HG03103 (cell line): ENCODE results near the gene FAIM.
"Not testable (repeated sequence)": the region's sequence is repeated elsewhere in the genome, so short reads cannot be mapped to it uniquely, and the experiment has no call there.

Source experiments
- ATAC-seq: cut with Tn5 transposase; IDR thresholded peaks from one replicate; pipeline ENCODE4 v1.9.1; 2021; ENCODE audit warnings: low read depth; ENCODE audit not compliant: unreplicated experiment

FAIM gene

DNA sequence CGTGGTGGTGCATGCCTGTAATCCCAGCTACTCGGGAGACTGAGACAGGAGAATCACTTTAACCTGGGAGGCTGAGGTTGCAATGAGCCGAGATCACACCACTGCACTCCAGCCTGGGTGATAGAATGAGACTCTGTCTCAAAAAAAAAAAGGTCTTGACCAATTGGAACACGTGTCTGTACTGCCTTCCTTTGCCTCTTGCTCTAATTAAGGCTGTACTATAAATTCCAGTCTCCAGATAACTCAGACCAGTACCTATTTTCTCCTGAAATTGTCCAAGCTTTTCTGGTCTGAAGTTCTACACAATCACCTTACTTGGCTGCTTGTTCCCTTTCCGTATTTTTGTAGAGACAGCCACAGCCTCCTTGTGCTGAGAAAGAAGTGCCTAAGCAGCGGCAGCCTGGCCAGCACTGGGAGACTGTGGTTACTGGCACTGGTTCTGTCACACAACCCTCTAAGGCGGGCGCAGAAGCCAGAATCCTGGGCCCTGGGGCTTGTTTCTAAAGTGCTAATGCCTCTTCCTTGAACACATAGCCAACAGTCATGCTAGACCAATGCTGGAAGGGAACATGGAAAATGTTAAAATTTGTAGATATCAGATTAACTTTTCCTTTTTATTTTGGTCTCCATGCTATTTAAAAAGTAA, 8.3 kb upstream of the FAIM start:
- ATAC-seq = no peak

DNA sequence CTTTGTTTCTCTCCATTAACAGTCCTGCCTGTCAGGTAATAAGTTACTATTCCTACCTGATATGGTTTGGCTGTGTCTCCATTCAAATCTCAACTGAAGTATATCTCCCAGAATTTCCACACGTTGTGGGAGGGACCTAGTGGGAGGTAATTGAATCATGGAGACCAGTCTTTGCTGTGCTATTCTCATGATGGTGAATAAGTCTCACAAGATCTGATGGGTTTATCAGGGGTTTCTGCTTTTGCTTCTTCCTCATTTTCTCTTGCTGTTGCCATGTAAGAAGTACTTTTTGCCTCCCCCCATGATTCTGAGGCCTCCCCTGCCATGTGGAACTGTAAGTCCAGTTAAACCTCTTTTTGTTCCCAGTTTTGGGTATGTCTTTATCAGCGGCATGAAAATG, 6.9 kb upstream of the FAIM start:
- ATAC-seq = not testable (repeated sequence)

DNA sequence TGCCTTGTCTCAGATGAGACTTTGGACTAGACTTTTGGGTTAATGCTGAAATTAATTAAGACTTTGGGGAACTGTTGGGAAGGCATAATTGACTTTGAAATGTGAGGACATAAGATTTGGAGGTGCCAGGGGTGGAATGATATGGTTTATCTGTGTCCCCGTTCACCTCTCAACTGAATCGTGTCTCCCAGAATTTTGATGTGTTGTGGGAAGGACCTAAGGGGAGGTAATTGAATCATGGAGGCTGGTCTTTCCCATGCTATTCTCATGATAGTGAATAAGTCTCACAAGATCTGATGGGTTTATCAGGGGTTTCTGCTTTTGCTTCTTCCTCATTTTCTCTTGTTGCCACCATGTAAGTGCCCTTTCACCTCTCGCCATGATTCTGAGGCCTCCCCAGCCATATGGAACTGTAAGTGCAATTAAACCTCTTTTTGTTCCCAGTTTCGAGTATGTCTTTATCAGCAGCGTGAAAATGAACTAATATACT, 4.4 kb upstream of the FAIM start:
- not testable (repeated sequence) for ATAC-seq

DNA sequence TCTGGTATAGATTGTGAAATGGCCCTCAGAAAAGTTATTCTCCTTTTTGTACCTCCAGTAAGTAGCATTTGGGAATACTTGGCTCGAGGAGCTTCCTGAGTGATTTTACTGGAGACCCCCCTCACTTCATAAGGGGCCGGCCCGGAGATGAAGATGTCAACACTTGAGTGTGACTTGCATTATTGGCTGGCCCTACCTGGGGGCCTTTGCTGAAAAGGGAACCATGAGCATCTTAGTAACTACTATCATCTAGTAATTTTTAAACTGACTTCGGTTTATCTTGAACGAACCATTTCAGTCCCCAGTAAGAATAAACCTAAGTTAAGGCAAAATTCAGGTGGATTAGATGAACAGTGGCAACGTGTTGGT, 1.3 kb downstream of the FAIM start:
- no peak for ATAC-seq

GRCh38 chr3:138615462-138615861, 6.9 kb downstream of the FAIM start:
- ATAC-seq = no peak

GRCh38 chr3:138620431-138620830, 11.9 kb downstream of the FAIM start:
- ATAC-seq = no peak

- ATAC-seq = no peak
Observed at GRCh38 chr3:138624518-138624917, 15.9 kb downstream of the FAIM start.

DNA sequence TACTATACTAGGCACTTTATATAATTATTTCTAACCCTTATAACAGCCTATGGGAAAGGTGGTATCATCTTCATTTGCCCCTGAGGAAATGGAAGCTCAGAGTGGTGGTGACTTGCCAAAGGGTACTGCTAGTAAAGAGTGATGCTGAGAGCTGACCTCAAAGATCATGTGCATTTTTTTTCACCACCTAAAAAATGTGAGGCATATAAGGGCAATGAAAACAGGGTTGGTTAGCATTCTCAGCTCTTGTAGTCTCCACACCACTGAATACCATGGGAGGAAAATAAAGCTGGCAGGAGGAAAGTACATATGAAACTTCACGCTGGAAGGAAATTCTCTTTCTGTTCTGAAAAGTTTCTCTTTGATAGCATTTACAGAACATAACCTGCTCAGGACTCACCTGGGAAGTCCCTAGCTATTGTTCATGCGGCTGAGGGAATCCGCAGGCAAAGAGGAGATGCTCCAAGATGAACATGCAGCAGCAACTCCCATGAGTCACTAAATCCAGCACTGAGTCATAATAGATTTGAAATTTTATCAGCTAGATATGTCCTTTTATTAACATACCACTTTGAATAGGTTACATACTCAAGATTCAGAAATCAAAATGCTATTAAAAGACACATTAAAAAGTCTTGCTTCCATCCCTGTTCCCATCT, 17.3 kb downstream of the FAIM start:
- no peak for ATAC-seq

DNA sequence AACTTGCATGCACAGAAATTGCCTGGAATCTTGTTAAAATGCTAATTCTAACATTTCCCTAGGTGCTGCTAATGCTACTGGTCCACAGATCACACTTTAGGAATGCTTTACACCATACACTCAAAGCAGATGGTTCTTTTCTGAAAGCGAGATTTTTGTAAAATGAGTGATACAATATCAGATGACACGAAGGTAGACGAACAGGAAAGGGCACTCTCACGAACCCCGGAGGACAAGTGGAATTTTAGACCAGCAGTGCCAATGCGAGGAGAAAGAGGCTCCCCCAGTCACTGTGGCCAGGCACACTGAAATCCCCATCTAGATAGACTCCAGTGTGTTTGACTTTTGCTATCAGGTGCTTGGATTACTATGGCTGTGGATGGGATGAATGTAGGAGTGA, 21.0 kb downstream of the FAIM start:
- ATAC-seq = no peak

DNA sequence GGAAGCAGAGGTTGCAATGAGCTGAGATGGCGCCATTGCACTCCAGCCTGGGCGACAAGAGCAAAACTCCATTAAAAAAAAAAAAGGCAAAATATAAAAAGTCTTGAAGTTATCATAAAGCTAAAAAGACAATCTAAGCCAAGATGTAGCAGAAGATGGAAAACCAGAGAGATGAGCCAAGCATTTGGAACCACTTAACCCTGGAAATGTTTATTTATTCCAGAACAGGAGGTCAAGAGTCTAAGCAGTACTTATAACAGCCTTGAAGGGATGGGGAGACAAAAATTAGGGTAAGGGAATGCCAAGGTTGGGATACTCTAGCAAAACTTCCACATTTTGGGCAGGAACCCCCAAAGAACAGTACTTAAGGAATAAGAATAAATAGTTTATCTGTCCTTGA, 30.1 kb downstream of the FAIM start:
- ATAC-seq = no peak

- ATAC-seq = no peak
Observed at GRCh38 chr3:138640537-138640936, 32.0 kb downstream of the FAIM start.

GRCh38 chr3:138642226-138642926, 33.8 kb downstream of the FAIM start:
- ATAC-seq = no peak

DNA sequence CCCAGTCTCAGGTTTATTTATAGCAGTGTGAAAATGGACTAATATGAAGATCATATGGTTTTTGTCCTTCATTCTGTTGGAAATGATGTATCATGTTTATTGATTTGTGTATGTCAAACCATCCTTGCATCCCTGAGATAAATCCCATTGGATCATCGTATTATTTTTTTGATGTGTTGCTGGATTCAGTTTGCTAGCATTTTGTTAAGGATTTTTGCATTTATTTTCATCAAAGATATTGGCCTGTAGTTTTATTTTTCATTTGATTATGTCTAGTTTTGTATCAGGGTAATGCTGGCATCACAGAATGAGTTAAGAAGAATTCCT, 34.3 kb downstream of the FAIM start:
- ATAC-seq = no peak

GRCh38 chr3:138646008-138646407, 37.4 kb downstream of the FAIM start:
- no peak for ATAC-seq

GRCh38 chr3:138646513-138646912, 37.9 kb downstream of the FAIM start:
- ATAC-seq = no peak

- no peak for ATAC-seq
Observed at GRCh38 chr3:138649134-138649533, 40.6 kb downstream of the FAIM start.

- ATAC-seq = no peak
Observed at GRCh38 chr3:138653567-138653966, 45.0 kb downstream of the FAIM start.

DNA sequence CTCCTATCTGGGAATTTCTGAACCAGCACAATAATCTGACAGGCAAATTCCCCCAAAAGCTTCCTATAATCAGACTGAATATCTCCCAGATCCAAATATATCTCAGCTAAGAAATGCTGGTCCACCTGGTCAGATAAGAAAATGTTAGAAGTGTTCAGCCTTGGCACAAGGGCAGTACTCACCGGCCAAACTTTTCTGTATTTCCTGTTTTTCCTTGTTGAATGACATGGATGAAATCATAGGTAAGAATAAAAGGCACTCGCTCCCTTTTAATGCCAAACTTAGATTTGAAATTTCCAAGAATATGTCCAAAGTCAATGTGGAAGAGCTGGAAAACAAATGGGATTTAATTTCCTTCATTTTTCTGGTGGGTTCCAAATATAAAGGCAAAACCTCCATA, 48.9 kb downstream of the FAIM start:
- ATAC-seq = no peak

DNA sequence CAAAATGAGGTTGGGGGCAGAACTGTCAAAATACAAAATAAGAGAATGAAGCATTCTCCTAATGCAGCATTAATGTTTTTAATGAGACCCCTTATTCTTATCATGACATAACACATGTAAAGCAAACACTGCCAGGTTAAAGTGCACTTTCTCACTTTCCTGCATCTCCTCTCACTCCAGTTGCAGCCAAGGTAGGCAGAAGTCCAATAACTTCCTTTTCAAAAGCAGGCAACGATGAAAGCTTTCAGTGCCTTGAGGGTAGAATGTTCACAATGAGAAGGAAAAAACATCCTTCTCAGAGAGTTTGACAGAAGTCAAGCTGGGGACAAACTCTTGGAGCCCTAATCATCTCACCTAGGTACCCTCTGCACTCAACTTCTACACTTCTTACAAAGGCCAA, 59.5 kb downstream of the FAIM start:
- no peak for ATAC-seq

DNA sequence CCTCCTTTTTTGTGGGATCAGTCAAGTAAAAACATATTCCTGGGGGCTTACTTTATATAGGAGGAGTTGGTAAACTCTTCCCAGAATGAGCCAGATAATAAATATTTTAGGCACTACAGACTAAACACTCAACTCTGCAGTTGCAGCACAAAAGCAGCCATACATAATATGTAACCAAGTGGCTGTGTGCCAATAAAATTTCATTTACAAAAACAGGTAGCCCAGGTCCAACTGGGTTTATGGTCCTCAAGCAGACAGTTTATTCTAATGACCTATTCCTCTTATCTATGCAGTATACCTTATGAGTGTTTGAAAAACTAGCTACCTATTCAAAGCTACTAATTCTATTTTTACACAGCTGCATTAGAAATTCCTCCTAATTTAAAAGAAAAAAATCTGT, 61.8 kb downstream of the FAIM start:
- no peak for ATAC-seq

DNA sequence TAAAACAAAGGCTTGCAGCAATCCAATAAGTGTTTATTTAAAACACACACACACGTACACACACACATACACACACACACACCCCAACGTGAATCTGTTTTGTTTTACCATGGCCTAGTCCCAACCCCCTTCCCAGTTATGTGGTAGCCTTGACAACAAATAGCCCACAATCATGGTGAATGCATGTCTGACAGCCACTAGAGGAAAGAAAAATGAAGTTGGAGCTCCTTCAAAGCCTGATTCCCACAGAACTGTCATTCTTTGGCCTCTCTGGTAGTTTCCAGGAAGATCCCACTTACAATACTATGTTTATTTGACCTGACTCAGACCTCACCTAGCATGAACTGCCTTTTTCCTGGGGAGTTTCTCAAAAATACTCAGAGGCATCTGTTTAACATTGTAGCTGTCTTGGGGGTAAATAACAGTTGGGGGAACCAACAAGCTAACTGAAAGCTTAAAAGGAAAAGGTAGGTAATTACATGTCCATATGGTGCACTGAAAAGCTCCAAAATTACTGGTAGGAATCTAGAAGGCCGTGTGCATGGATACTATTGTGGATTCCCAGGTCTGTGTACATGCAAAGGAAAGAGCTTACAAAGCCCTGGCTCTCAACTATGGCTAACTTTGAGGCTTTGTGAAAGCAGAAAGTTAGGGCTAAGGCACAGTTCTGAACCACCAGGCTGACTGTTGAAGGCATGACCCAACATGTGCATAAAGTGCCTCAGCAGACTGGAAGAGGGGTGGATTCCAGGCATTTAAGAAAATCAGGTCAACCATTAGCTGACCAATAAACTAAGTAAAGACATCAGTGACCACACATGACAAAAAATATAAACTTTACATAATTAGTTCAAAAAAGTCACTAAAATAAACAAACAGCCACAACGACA, 65.3 kb downstream of the FAIM start:
- ATAC-seq = no peak
